GM21447 (cell line): ENCODE data around the gene TRRAP.

Experiments used
- ATAC-seq: cut with Tn5 transposase; IDR thresholded peaks from one replicate; pipeline ENCODE4 v1.9.1; 2021; ENCODE audit not compliant: unreplicated experiment

TRRAP gene

DNA sequence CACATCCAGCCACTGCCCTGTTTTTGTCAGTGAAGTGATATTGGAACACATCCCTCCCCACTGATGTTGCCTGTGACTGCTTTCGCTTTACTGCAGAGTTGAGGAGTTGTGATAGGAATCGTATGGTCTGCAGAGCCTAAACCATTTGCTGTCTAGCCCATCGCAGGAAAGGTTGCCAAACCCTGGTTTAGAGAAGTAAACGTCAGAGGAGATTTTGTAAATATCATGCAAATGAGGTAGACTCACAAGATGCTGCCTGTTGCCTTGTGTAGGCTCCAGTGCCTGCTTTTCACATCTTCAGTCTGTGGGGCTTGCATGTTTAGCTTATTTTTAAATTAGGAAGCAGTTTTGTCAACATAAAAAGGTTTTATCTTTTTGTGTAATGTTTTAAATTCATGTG is 107.1 kb downstream of the TRRAP start:
- no peak for ATAC-seq

DNA sequence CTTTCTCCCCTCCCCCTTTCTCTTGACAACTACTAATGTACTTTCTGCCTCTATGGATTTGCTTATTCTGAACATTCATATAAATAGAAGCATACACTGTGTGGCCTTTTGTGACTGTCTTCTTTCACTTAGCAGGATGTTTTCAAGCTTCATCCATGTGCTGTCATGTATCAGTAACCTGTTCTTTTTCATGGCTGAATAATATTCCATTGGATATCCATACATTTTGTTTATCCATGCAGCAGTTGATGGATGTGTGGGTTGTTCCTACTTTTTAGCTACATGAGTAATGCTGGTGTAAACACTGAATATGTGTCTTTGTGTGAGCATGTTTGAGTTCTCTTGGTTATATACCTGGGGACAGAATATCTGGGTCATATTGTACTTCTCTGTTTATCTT is 107.6 kb downstream of the TRRAP start:
- ATAC-seq: no peak

- no peak for ATAC-seq
Observed at GRCh38 chr7:98988641-98989040, 110.3 kb downstream of the TRRAP start.

DNA sequence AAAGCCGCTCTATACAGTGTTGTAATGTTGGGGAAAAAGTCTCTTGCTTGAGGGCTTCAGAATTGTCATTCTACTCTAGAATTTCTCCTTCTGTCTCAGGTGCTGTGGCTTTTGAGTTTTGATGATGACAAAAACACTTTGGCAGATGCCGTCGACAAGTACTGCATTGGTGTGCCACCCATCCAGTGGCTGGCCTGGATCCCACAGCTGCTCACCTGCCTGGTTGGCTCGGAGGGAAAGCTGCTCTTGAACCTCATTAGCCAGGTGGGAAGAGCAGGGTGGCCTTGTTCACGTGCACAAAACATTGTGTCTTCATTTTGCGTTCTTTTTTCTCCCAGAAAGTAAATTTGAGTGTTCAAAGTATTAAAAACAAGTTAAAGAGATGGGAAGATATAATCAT is 112.0 kb downstream of the TRRAP start:
- ATAC-seq: no peak

- no peak for ATAC-seq
Observed at GRCh38 chr7:98991141-98991540, 112.8 kb downstream of the TRRAP start.

DNA sequence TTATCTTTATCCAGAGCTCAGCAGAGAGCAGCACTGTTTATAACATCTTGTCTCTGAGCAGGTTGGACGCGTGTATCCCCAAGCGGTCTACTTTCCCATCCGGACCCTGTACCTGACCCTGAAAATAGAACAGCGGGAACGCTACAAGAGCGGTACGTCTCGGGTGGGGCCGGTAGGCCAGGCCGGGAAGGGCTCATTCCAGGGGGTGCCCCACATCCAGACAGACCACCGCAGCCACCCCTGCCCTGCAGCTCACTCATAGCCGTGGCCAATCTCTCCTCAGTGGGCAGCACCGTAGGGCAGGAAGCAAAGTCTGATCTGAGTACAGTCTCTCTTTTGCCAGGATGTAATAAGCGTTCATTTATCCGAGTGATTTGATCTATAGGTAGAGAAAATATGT is 113.7 kb downstream of the TRRAP start:
- no peak for ATAC-seq

DNA sequence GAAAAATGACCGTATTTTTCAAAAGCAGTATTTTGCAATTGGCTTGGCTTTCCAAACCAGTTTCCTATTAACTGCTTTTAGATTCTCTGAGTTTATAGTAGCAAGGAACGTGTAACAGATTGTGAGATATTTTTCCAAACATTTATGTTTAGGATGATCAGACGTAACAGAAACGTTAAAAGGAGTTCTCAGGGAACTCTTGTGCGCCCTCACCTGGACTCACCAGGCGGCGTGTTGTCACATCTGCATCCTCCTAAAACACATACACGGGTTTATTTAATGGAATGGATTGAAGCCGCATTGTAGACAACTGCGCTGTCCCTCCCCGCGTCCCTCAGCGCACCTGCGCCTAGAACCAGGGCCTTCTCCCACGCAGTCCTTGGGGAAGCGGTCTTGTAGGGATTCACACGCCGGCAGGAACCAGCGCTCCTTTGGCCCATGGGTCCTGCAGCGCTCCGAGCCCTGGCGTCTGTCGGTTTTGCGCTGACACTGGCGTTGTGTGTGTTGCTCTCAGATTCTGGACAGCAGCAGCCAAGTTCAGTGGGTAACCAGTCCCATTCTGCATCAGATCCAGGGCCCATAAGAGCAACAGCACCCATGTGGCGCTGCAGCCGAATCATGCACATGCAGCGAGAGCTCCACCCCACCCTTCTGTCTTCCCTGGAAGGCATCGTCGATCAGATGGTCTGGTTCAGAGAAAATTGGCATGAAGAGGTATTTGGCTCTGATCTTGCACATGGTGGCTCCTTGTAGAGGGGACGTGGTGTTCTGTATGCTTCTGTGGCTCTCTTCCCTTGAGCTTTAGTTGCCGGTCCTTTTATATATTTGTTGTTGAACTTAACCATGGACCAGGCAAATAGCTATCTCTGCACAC is 114.9 kb downstream of the TRRAP start:
- ATAC-seq: no peak

GRCh38 chr7:98994046-98994944 is 116.0 kb downstream of the TRRAP start:
- no peak for ATAC-seq

GRCh38 chr7:98995111-98995510 is 116.8 kb downstream of the TRRAP start:
- ATAC-seq: no peak

- no peak for ATAC-seq
Observed at GRCh38 chr7:98995523-98996149, 117.3 kb downstream of the TRRAP start.

DNA sequence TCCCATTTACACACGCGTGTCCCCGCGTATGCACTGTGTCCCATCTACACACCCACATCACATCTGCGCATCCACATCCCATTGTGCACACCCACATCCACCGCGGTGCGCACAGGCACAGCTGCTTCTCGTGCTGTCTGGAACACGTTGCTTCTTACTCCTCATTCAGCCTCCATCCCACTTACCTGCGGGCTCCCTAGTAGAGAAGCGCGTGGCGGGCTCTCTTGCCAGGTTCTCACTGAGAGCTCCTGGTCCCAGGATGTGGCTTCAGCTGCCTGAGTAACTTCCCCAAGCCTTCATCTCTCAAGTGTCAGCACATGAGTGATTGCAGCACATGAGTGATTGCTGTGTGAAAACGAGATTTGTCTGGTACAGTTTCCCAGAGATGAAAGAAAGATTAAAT is 117.8 kb downstream of the TRRAP start:
- ATAC-seq: peak; percentile 67

- ATAC-seq: no peak
Observed at GRCh38 chr7:98997846-98998245, 119.5 kb downstream of the TRRAP start.

- ATAC-seq: no peak
Observed at GRCh38 chr7:98998821-98999725, 120.7 kb downstream of the TRRAP start.

GRCh38 chr7:99000196-99000903 is 122.0 kb downstream of the TRRAP start:
- no peak for ATAC-seq

GRCh38 chr7:99000904-99001465 is 122.7 kb downstream of the TRRAP start:
- ATAC-seq: no peak

DNA sequence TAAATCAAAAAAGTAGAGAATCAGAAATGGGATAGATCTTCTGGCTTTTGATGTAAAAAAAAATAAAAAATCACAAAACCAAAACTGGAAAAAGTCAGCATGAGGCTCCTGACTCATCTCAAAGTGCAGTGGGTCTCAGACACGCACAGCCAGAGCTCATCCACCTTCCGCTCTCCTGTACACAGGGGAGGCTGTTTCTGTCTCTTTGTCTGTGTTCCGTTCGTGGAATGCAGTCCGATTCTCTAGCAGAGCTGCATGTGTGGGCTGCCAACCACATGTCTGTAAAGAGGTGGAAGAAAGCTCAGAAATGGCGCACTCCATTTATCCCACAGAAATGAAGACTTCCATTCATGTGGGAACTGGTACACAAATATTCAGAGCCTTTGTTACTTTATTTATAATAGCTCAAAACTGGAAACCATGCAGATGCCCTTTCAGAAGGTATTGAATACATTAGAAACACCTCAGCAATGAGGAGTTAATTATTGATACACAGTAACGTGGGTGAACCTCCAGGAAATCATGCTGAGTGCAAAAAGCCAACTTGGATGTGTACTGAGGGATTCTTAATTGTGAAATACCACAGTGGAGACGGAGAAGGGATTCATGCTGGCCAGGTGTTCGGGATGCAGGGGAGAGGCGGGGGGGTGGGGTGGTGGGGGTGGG is 123.3 kb downstream of the TRRAP start:
- no peak for ATAC-seq

DNA sequence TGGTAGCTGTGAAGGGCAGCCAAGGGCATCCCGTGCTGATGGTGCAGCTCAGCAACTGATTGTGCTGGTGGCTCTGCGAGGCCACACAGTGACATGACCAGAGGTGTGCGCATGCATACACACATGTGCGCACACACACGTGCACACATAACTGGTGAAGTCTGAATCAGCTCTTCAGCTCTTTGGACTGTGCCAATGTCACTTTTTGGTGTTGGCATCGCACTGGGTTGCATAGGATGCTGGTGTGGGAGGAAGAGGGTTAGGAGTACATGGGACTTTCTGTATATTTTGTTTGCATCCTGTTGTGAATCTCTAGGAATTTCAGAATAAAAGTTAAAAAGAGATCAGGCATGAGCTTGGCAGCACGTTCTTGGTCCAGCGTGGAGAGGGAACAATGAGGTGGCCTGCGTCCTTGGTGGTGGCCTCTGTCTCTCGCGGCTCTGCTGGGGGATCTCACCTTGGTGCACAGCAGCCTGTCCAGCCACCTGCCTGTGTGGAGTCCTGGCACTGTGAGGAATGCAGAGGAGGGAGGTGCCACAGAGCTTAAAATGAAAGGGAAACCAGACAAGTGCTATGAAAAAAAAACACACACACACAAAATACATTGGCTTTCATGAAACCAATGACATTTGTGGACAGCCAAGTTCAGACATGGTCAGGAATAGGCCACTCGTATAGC is 124.0 kb downstream of the TRRAP start:
- no peak for ATAC-seq

DNA sequence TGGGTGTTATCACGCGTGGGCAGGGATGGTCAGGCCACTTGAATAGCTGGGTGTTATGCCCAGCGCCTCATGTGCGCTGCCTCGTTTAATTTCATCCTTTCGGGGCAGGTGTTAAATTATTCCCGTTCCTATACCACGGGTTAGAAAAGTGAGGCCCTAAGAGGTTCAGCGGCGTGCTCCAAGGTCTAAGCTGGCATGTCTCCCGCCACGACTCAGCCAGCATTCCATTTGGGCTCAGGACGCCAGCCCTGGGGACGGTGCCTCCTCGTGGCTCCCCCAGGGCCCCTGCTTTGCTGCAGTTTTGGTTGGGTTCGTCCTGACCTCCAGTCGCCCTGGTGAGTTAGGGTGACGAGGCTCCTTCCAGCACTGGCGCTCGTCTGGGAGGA is 124.5 kb downstream of the TRRAP start:
- no peak for ATAC-seq
